C4-2B (cell line): ENCODE measurements around the gene C6orf141.

Experiments
- ZFX ChIP-seq: fragments of 450-650 bp; IDR thresholded peaks from 2 replicates; pipeline ENCODE4 v1.6.1; 2017
- TF ChIP-seq, protein P1 (sequence below): fragments of 450-650 bp; conservative IDR thresholded peaks from 2 replicates; pipeline ENCODE4 v1.5.1; 2017; ENCODE audit warnings: mild to moderate bottlenecking

DNA sequence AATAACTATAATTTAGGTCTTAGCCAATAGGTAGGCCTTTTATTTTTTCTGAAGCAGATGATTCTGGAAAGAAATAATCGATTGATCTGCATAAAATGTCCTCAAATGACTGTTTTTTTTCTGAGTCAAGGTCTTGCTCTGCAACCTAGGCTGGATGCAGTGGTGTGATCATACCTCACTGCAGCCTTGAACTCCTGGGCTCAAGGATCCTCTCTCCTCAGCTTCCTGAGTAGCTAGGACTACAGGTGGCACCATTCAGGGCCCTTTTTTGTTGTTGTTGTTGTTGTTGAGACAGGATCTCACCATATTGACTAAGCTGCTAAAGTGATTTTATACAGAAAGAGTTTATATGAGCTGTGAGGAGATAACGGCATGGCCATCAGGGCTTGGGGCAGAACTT, 32.5 kb upstream of the C6orf141 start:
- TF ChIP-seq, protein P1, sequence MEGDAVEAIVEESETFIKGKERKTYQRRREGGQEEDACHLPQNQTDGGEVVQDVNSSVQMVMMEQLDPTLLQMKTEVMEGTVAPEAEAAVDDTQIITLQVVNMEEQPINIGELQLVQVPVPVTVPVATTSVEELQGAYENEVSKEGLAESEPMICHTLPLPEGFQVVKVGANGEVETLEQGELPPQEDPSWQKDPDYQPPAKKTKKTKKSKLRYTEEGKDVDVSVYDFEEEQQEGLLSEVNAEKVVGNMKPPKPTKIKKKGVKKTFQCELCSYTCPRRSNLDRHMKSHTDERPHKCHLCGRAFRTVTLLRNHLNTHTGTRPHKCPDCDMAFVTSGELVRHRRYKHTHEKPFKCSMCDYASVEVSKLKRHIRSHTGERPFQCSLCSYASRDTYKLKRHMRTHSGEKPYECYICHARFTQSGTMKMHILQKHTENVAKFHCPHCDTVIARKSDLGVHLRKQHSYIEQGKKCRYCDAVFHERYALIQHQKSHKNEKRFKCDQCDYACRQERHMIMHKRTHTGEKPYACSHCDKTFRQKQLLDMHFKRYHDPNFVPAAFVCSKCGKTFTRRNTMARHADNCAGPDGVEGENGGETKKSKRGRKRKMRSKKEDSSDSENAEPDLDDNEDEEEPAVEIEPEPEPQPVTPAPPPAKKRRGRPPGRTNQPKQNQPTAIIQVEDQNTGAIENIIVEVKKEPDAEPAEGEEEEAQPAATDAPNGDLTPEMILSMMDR: no peak
- no peak for TF ChIP-seq ZFX
